SU-DHL-6 (cell line): ENCODE data around the gene CEP55.

Experiments
- H2AFZ ChIP-seq: fragments of 200-600 bp; sonication (generic); 2 replicates; pipeline ENCODE4 v1.6.1; 2014; ENCODE audit warnings: low read depth, mild to moderate bottlenecking, moderate library complexity, mixed read lengths, antibody characterized with exemption, low read length; ENCODE audit not compliant: severe bottlenecking
- H3F3A ChIP-seq: fragments of 200-600 bp; shearing (Covaris generic); 2 replicates; pipeline ENCODE4 v1.6.0; 2016; ENCODE audit warnings: antibody characterized with exemption, mild to moderate bottlenecking; ENCODE audit not compliant: insufficient read depth
- H3K27ac ChIP-seq: fragments of 200-600 bp; sonication (generic); 2 replicates; pipeline ENCODE4 v1.5.1; 2016; ENCODE audit warnings: low read depth, mild to moderate bottlenecking, low read length, moderate library complexity, mixed read lengths
- H3K27me3 ChIP-seq: fragments of 200-600 bp; sonication (generic), shearing (Covaris generic); 2 replicates; pipeline ENCODE4 v1.6.0; 2014; ENCODE audit warnings: mild to moderate bottlenecking, low read length
- H3K36me3 ChIP-seq: fragments of 200-600 bp; sonication (generic); 2 replicates; pipeline ENCODE4 v1.6.1; 2014; ENCODE audit warnings: mild to moderate bottlenecking, low read length, mixed read lengths
- H3K4me2 ChIP-seq: fragments of 300-600, 200-600 bp; shearing (Covaris generic), sonication (generic); 2 replicates; pipeline ENCODE4 v1.6.0; 2014; ENCODE audit warnings: low read length, low read depth, mild to moderate bottlenecking; ENCODE audit not compliant: poor library complexity, severe bottlenecking
- H3K4me3 ChIP-seq: fragments of 200-600 bp; sonication (generic); 2 replicates; pipeline ENCODE4 v1.5.1; 2014; ENCODE audit warnings: antibody characterized with exemption, low read length, mild to moderate bottlenecking, mixed read lengths; ENCODE audit not compliant: insufficient read depth, poor library complexity, severe bottlenecking
- H3K79me2 ChIP-seq: fragments of 200-600 bp; sonication (generic); 2 replicates; pipeline ENCODE4 v1.6.1; 2014; ENCODE audit warnings: mild to moderate bottlenecking, low read length, moderate library complexity; ENCODE audit not compliant: insufficient read depth
- H3K9ac ChIP-seq: fragments of 200-600 bp; sonication (generic); 2 replicates; pipeline ENCODE4 v1.7.0; 2014; ENCODE audit warnings: mild to moderate bottlenecking, low read length
- H3K9me2 ChIP-seq: fragments of 200-600 bp; sonication (generic); replicated peaks from 2 replicates; pipeline ENCODE4 v1.6.1; 2014; ENCODE audit warnings: low read length; ENCODE audit not compliant: insufficient read depth
- H3K9me3 ChIP-seq: fragments of 200-600 bp; sonication (generic); 2 replicates; pipeline ENCODE4 v1.6.1; 2014; ENCODE audit warnings: low read length, mixed read lengths; ENCODE audit not compliant: insufficient read depth
- H4K20me1 ChIP-seq: fragments of 200-600 bp; sonication (generic); 2 replicates; pipeline ENCODE4 v1.6.1; 2014; ENCODE audit warnings: low read depth, mild to moderate bottlenecking, antibody characterized with exemption, low read length, moderate library complexity, mixed read lengths
- EZH2phosphoT487 ChIP-seq: fragments of 200-600 bp; sonication (generic), shearing (Covaris generic); conservative IDR thresholded peaks from 2 replicates; pipeline ENCODE4 v1.6.1; 2018; ENCODE audit warnings: mild to moderate bottlenecking, antibody characterized with exemption, low read length, moderate library complexity, mixed read lengths
- TF ChIP-seq, protein P1 (sequence below): fragments of 200-600 bp; sonication (generic); IDR thresholded peaks from one replicate; pipeline ENCODE4 v1.5.1; 2017; ENCODE audit warnings: antibody characterized with exemption, mild to moderate bottlenecking, low read length, moderate library complexity; ENCODE audit not compliant: insufficient read depth, poor library complexity, severe bottlenecking

Gene CEP55

DNA sequence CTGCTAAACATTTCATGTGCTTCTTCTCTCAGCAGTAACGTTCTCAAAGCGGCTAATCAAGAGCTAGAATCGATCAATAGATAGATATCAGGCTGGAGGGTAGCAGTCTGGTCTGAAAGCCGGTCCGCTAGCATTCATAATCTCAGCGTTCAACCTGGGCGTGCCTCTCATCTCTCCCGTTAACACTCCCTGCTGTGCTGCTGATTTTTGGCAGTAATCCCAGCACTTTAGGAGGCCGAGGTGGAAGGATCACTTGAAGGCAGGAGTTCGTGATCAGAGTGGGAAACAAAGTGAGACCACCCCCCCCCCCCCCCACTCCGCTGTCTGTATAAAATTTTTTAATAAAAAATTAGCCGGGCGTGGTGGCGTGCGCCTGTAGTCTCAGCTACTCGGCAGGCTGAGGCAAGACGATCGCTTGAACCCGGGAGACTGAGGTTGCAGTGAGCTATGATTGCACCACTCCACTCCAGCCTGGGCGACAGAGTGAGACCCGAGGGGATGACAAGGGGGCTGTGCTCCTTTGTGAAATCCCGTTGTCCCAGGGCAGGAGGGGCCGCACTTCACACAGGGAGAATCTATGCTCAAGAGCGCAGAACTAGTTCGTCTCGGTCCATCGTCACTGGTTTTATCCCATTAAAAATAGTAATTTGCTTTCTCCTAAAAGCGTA lies 624 bp upstream of the CEP55 start:
- H3K9ac ChIP-seq = peak overlapping the region; percentile 93
- peaks cover 4% of the 10 kb centered on the region; the same call in 1 of the 2 replicates for H3K36me3 ChIP-seq
- no peaks in the 10 kb centered on the region for H4K20me1 ChIP-seq
- peaks cover 41% of the 10 kb centered on the region for H3K79me2 ChIP-seq
- H3K9me2 ChIP-seq = no peaks in the 10 kb centered on the region
- TF ChIP-seq, protein P1, sequence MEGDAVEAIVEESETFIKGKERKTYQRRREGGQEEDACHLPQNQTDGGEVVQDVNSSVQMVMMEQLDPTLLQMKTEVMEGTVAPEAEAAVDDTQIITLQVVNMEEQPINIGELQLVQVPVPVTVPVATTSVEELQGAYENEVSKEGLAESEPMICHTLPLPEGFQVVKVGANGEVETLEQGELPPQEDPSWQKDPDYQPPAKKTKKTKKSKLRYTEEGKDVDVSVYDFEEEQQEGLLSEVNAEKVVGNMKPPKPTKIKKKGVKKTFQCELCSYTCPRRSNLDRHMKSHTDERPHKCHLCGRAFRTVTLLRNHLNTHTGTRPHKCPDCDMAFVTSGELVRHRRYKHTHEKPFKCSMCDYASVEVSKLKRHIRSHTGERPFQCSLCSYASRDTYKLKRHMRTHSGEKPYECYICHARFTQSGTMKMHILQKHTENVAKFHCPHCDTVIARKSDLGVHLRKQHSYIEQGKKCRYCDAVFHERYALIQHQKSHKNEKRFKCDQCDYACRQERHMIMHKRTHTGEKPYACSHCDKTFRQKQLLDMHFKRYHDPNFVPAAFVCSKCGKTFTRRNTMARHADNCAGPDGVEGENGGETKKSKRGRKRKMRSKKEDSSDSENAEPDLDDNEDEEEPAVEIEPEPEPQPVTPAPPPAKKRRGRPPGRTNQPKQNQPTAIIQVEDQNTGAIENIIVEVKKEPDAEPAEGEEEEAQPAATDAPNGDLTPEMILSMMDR = no peak
- TF ChIP-seq EZH2phosphoT487 = no peak
- peak overlapping the region; percentile 99 for H2AFZ ChIP-seq
- H3K27me3 ChIP-seq = no peaks in the 10 kb centered on the region
- H3K4me3 ChIP-seq = peak overlapping the region; percentile 94
- peak overlapping the region; percentile 38; the same call in 1 of the 2 replicates for H3K27ac ChIP-seq
- H3K4me2 ChIP-seq = peak overlapping the region; percentile 98
- peaks cover 8% of the 10 kb centered on the region; the same call in 1 of the 2 replicates for H3F3A ChIP-seq
- H3K9me3 ChIP-seq = no peaks in the 10 kb centered on the region

DNA sequence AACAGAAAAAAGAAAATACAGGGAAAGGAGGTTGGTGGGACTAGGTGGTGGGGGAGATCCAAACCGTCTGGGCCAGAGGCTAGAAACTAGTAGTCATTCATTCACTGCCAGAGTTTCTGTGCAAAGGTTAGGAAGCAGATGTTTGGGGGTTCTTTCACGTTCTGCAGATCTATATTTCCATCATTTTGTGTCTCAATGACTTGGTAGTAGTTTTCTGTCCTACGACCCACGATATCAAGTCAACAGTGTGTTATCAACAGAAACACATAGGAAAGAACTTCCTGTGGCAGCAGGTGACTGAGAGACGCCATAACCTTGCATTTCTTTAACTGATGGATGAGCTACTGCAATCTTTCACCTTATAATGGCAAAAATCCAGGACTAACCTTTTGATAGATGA lies 1.8 kb downstream of the CEP55 start:
- Histone ChIP-seq H3K4me3 (peak overlapping the region; percentile 94), H3F3A (peaks cover 9% of the 10 kb centered on the region; the same call in 1 of the 2 replicates), H3K36me3 (peaks cover 19% of the 10 kb centered on the region; the same call in 1 of the 2 replicates), H3K79me2 (peaks cover 47% of the 10 kb centered on the region), H3K9me2 (no peaks in the 10 kb centered on the region), H3K9me3 (no peaks in the 10 kb centered on the region), H2AFZ (no peak overlapping the region), H3K4me2 (peak overlapping the region; percentile 98), H3K9ac (peak overlapping the region; percentile 93), H3K27ac (peak overlapping the region; percentile 85), H3K27me3 (no peaks in the 10 kb centered on the region), H4K20me1 (no peaks in the 10 kb centered on the region)
- TF ChIP-seq, protein P1 = no peak
- TF ChIP-seq EZH2phosphoT487 = no peak

DNA sequence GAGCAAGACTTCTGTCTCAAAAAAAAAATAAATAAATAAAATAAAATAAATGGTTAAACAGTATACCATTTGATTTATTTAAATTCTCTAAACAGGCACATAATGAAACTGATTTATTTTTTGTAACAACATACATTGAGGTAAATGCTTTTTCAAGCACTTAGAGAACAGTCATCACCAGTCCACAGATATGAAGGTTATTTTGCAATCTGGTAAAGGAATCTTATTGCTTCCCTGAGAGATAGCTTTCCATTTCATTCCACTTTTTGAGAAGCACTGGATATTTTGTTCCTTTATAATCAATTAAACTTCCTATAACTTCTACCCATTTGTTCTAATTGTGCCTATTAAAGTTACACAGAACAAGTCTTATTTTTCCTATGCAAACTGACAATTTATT lies 5.2 kb downstream of the CEP55 start:
- Histone ChIP-seq H3K4me3 (no peak overlapping the region), H3K27ac (no peak overlapping the region), H3K9me3 (no peaks in the 10 kb centered on the region), H3K4me2 (no peak overlapping the region), H3K36me3 (peaks cover 35% of the 10 kb centered on the region), H3K27me3 (no peaks in the 10 kb centered on the region), H3F3A (peaks cover 8% of the 10 kb centered on the region; the same call in 1 of the 2 replicates), H3K79me2 (peaks cover 47% of the 10 kb centered on the region), H3K9me2 (no peaks in the 10 kb centered on the region), H3K9ac (no peak overlapping the region), H2AFZ (no peak overlapping the region), H4K20me1 (no peaks in the 10 kb centered on the region)
- TF ChIP-seq EZH2phosphoT487 = no peak
- TF ChIP-seq, protein P1 = no peak
